GM21723 (cell line): ENCODE results near the gene CEACAM7.
"Not testable (repeated sequence)": the region's sequence is repeated elsewhere in the genome, so short reads cannot be mapped to it uniquely, and the experiment has no call there.

Experiments
- ATAC-seq: cut with Tn5 transposase; IDR thresholded peaks from one replicate; pipeline ENCODE4 v1.9.1; 2021; ENCODE audit warnings: mild to moderate bottlenecking, moderate library complexity; ENCODE audit not compliant: unreplicated experiment

The CEACAM7 gene

GRCh38 chr19:41688098-41688497, at the start of gene CEACAM7:
Gene CEACAM7, minus strand, starts transcription at chr19:41688270. Its CDS starts 105 bp downstream, at chr19:41688165.
- ATAC-seq: no peak

DNA sequence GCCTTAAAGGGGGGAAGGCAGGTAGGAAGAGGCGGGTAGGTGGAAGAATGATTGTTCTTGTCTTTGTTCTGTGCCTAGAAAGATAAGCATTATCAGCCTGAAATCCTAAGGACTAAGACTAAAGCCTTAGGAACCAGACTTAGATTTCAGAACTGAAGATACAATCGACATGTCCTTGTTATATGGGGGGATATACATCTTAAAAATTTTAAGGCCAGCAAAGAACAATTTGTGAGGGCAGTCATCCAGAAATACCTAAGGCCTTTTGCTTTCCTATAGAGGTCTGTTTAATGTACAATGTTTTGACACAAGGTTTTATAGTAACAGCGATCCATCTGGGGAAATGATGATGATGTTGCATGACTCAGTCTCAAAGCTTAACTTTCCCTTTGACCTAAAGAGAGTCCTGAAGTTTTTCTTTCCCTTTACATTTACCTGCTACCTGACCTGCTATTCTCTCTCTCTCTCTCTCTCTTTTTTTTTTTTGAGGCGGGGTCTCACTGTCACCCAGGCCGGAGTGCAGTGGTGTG, 47.1 kb upstream of the CEACAM7 start:
- ATAC-seq: no peak

DNA sequence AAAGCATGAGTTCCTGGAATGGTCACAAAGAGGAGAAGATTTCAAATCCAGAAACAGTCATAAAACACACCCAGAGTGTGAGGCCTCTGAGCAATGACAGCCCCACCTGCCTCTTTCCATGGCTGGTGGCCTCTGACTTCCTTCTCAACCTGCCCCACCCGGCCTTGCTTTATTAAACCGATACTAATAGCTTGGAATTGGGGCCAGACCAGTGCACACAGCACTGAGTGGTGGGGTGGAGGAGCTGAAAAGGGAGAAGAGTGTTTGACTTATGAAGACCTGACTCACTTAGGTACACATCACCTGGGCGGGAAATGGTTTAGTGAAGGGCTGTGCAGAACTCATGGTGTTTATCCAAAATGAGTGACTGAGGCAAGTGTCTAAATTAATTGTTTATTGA, 46.5 kb upstream of the CEACAM7 start:
- ATAC-seq: no peak

GRCh38 chr19:41734156-41734555, 46.1 kb upstream of the CEACAM7 start:
- no peak for ATAC-seq

- ATAC-seq: no peak
Measured at GRCh38 chr19:41726493-41726892, 38.4 kb upstream of the CEACAM7 start.

DNA sequence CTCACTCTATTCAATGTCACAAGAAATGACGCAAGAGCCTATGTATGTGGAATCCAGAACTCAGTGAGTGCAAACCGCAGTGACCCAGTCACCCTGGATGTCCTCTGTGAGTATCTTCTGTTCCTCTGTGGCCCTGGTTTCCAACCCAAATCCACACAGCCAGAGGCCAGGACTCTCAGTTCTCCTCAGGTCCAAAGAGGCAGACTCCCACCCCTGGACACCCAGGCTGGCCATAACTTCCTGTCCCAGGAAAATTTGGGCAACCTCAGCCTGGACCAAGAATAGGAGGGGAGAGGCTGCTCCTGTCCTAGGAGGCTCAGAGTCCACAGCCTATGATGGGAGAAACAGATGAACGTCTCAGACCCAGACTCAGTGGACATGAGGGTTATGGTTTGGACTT, 32.0 kb upstream of the CEACAM7 start:
- ATAC-seq: no peak

- no peak for ATAC-seq
Measured at GRCh38 chr19:41718761-41719160, 30.7 kb upstream of the CEACAM7 start.

DNA sequence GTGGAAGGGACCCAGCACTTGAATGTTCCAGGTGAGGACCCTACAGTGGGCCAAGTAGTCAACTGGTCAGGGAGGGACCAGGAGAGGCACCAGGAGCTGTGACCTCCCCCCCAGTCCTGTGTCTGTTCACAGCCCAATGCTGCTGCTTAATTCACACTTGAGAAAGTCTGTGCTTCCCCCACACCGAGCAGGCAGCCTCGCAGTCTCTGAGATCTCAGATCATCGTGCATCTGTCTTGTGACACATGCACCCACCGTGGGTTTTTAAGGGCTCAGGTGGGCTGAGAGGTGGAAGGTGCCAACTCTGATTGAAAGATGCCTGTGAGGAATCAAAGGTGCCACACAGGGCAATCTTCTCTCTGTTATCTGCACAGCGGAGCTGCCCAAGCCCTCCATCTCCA, 26.5 kb upstream of the CEACAM7 start:
- ATAC-seq: no peak

DNA sequence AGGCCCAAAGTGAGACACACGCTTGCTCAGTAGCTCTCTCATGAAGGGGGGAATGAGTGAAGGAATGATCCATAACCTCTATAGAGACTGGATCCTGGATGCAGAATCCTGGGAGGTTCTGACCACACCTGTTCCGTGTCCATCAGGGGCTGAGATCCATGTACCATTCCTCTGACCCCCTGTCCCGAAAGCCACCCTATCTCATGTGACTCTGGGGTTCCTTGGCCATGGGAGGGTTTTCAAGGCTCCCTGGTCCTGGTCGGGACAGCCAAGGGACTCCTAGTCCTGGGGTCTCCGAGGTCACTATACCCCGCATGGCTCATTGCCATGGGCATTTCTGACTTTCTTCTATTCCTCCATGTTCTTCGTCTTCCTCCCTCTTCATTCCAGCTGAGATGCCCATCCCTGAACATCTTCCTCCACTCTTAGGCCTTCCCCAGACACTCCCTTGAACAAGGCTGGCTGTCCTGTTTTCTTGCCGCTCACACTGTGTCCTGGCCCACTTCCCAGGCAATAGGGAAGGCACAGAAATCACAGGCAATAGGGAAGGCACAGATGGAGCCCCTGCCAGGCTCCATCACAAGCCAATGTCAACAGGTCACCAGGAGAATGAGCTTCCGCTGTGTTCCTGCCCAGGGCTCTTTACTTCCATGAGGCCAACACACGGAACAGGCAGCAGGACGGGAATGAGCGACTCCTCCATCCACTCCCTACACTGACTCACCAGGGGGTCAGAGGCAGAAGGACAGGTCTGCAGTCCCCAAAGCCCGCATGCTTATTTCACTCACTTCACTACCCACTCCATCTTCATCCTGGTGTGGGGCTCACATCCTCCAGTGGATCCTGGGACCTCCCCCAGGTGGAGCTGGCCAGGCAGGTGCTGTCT, 23.5 kb upstream of the CEACAM7 start:
- ATAC-seq: no peak

DNA sequence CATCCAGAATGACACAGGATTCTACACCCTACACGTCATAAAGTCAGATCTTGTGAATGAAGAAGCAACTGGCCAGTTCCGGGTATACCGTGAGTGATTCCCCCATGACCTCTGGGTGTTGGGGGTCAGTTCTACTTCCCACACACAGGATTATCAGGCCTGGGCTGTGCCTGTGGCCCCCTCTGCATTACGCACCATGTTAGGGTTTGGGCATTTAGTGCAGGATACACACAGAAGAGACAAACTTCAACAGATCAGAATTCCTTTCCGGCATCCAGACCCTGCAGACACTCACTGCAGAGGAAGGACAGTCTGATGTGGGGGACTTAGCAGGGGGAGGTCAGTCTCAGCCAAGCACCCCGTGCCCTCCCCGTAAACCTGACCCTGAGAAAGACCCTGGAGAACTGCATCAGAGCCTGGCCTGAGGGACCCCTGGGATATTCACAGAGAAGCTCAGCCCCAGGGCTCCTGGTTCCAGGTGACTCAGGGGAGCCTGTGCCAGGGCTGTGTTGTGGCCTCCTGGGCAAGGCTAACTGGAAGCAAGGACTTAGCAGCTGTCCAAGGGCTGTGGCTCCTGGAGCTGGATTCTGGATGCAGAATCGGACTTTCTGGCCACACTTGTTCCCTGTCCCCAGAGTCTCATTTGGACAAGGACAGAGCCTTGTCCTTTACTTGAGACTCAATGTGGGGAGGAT, 22.0 kb upstream of the CEACAM7 start:
- ATAC-seq: no peak

DNA sequence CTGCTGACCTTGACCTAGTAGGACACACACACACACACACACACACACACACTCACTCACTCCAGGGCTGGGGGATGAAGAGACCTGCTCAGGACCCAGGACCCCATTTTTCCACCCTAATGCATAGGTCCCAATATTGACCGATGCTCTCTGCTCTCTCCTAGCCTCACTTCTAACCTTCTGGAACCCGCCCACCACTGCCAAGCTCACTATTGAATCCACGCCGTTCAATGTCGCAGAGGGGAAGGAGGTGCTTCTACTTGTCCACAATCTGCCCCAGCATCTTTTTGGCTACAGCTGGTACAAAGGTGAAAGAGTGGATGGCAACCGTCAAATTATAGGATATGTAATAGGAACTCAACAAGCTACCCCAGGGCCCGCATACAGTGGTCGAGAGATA, 21.4 kb upstream of the CEACAM7 start:
- ATAC-seq: not testable (repeated sequence)

GRCh38 chr19:41708481-41708880, 20.4 kb upstream of the CEACAM7 start, which contains the start of gene CEACAM5:
Gene CEACAM5, plus strand, starts transcription at chr19:41708626. Its CDS starts 106 bp downstream, at chr19:41708732.
- no peak for ATAC-seq

GRCh38 chr19:41707871-41708371, 19.9 kb upstream of the CEACAM7 start:
- no peak for ATAC-seq

DNA sequence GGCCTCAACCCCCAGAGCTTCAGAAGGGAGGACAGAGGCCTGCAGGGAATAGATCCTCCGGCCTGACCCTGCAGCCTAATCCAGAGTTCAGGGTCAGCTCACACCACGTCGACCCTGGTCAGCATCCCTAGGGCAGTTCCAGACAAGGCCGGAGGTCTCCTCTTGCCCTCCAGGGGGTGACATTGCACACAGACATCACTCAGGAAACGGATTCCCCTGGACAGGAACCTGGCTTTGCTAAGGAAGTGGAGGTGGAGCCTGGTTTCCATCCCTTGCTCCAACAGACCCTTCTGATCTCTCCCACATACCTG, 19.4 kb upstream of the CEACAM7 start:
- no peak for ATAC-seq

- ATAC-seq: no peak
Measured at GRCh38 chr19:41706741-41707501, 18.9 kb upstream of the CEACAM7 start.

DNA sequence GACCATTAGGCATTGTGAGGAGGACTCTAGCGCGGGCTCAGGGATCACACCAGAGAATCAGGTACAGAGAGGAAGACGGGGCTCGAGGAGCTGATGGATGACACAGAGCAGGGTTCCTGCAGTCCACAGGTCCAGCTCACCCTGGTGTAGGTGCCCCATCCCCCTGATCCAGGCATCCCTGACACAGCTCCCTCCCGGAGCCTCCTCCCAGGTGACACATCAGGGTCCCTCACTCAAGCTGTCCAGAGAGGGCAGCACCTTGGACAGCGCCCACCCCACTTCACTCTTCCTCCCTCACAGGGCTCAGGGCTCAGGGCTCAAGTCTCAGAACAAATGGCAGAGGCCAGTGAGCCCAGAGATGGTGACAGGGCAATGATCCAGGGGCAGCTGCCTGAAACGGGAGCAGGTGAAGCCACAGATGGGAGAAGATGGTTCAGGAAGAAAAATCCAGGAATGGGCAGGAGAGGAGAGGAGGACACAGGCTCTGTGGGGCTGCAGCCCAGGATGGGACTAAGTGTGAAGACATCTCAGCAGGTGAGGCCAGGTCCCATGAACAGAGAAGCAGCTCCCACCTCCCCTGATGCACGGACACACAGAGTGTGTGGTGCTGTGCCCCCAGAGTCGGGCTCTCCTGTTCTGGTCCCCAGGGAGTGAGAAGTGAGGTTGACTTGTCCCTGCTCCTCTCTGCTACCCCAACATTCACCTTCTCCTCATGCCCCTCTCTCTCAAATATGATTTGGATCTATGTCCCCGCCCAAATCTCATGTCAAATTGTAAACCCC, 17.5 kb upstream of the CEACAM7 start:
- no peak for ATAC-seq

DNA sequence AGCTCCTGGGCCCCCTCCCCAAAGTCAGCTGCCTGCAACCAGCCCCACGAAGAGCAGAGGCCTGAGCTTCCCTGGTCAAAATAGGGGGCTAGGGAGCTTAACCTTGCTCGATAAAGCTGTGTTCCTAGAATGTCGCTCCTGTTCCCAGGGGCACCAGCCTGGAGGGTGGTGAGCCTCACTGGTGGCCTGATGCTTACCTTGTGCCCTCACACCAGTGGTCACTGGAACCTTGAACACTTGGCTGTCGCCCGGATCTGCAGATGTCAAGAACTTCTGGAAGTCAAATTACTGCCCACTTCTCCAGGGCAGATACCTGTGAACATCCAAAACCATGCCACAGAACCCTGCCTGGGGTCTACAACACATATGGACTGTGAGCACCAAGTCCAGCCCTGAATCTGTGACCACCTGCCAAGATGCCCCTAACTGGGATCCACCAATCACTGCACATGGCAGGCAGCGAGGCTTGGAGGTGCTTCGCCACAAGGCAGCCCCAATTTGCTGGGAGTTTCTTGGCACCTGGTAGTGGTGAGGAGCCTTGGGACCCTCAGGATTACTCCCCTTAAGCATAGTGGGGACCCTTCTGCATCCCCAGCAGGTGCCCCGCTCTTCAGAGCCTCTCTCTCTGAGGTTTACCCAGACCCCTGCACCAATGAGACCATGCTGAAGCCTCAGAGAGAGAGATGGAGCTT, 15.7 kb upstream of the CEACAM7 start:
- no peak for ATAC-seq

- no peak for ATAC-seq
Measured at GRCh38 chr19:41702171-41702651, 14.1 kb upstream of the CEACAM7 start.

- no peak for ATAC-seq
Measured at GRCh38 chr19:41701401-41702075, 13.5 kb upstream of the CEACAM7 start.
